Embryonic facial prominence (tissue), 1 donor: ENCODE data around the gene JAM2.

Source experiments
- DNase-seq: peaks from one replicate; pipeline ENCODE4 v3.0.0-alpha.2; 2016; ENCODE audit errors: extremely low spot score

Gene JAM2

GRCh38 chr21:25717491-25718147 is 78.6 kb downstream of the JAM2 start:
- no peak for DNase-seq

- no peak for DNase-seq
Measured at GRCh38 chr21:25721987-25722386, 82.9 kb downstream of the JAM2 start.

- DNase-seq, result no peak
Measured at GRCh38 chr21:25722631-25723030, 83.6 kb downstream of the JAM2 start.

GRCh38 chr21:25732091-25732760 is 93.2 kb downstream of the JAM2 start:
- no peak for DNase-seq

GRCh38 chr21:25733859-25734653 is 95.0 kb downstream of the JAM2 start:
- DNase-seq, result no peak

- no peak for DNase-seq
Measured at GRCh38 chr21:25734654-25734903, 95.5 kb downstream of the JAM2 start.

- DNase-seq, result peak; percentile 93
Measured at GRCh38 chr21:25734904-25735645, 96.0 kb downstream of the JAM2 start, which contains the start of the genes ATP5PF and GABPA. Gene ATP5PF (minus strand): TSS chr21:25734904. CDS start chr21:25729794, 5,110 bp downstream. Gene GABPA (plus strand): TSS chr21:25734972. CDS start chr21:25741599, 6,627 bp downstream.

GRCh38 chr21:25735646-25736597 is 96.9 kb downstream of the JAM2 start:
- peak; percentile 71 for DNase-seq

- no peak for DNase-seq
Measured at GRCh38 chr21:25737421-25737820, 98.4 kb downstream of the JAM2 start.

- DNase-seq, result no peak
Measured at GRCh38 chr21:25742900-25743299, 103.8 kb downstream of the JAM2 start.

GRCh38 chr21:25744854-25745253 is 105.8 kb downstream of the JAM2 start:
- DNase-seq, result no peak

GRCh38 chr21:25750085-25750484 is 111.0 kb downstream of the JAM2 start:
- DNase-seq, result no peak

GRCh38 chr21:25752416-25752815 is 113.4 kb downstream of the JAM2 start:
- no peak for DNase-seq

GRCh38 chr21:25756190-25756932 is 117.3 kb downstream of the JAM2 start:
- no peak for DNase-seq

- DNase-seq, result no peak
Measured at GRCh38 chr21:25757531-25757930, 118.5 kb downstream of the JAM2 start.

- DNase-seq, result no peak
Measured at GRCh38 chr21:25759573-25759972, 120.5 kb downstream of the JAM2 start.

GRCh38 chr21:25760061-25760460 is 121.0 kb downstream of the JAM2 start:
- DNase-seq, result no peak

GRCh38 chr21:25760677-25761076 is 121.6 kb downstream of the JAM2 start:
- DNase-seq, result no peak

- no peak for DNase-seq
Measured at GRCh38 chr21:25764065-25764464, 125.0 kb downstream of the JAM2 start.
